ENCODE data around the gene ANKRD13A. TPM values are rescaled to one million over a fixed set of nuclear protein-coding genes. Genes with fewer than 3 reads are reported as not detected.
"Not testable (repeated sequence)": the region's sequence is repeated elsewhere in the genome, so short reads cannot be mapped to it uniquely, and the experiment has no call there.

Gene ANKRD13A
- total RNA-seq, 1 donor from 2014 or later, result 53.3 TPM

GRCh38 chr12:110084314-110085015 is 85.2 kb downstream of the ANKRD13A start:
- H3K27me3 Mint-ChIP-seq (ENCODE audit: low read depth), result peaks cover 1% of the 10 kb centered on the region
- peaks cover 18% of the 10 kb centered on the region for H3K4me1 Mint-ChIP-seq (ENCODE audit: low read depth)
- DNase-seq (ENCODE audit: low spot score), result no peak
- H3K27ac Mint-ChIP-seq, result no peak overlapping the region
- intact Hi-C loops (cut with micrococcal nuclease), result no loop called here
- peaks cover 7% of the 10 kb centered on the region for H3K36me3 Mint-ChIP-seq (ENCODE audit: low read depth)
- H3K9me3 Mint-ChIP-seq, result peaks cover 4% of the 10 kb centered on the region
- no peak overlapping the region for H3K4me3 Mint-ChIP-seq (ENCODE audit: low read depth)

DNA sequence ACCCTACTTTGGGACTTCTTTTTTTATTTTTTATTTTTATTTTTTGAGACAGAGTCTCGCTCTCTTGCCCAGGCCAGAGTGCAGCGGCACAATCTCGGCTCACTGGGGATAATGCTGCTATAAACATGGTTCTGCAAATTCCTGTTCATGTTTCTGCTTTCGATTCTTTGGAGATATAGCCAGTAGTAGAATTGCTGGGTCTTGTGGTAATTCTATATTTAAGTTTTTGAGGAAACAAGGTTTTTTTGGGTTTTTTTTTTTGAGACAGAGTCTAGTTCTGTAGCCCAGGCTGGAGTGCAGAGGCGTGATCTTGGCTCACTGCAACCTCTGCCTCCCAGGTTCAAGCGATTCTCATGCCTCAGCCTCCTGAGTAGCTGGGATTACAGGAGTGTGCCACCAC is 89.0 kb downstream of the ANKRD13A start:
- H3K4me1 Mint-ChIP-seq (ENCODE audit: low read depth); H3K9me3 Mint-ChIP-seq; DNase-seq (ENCODE audit: low spot score); H3K4me3 Mint-ChIP-seq (ENCODE audit: low read depth); intact Hi-C loops (cut with micrococcal nuclease); H3K27ac Mint-ChIP-seq; H3K27me3 Mint-ChIP-seq (ENCODE audit: low read depth); H3K36me3 Mint-ChIP-seq (ENCODE audit: low read depth): not testable (repeated sequence)

GRCh38 chr12:110088936-110089335 is 89.7 kb downstream of the ANKRD13A start:
- H3K4me3 Mint-ChIP-seq (ENCODE audit: low read depth), result no peak overlapping the region
- H3K4me1 Mint-ChIP-seq (ENCODE audit: low read depth), result peaks cover 8% of the 10 kb centered on the region
- H3K27ac Mint-ChIP-seq, result no peak overlapping the region
- H3K36me3 Mint-ChIP-seq (ENCODE audit: low read depth), result no peaks in the 10 kb centered on the region
- H3K9me3 Mint-ChIP-seq, result no peaks in the 10 kb centered on the region
- DNase-seq (ENCODE audit: low spot score), result no peak
- intact Hi-C loops (cut with micrococcal nuclease), result no loop called here
- peaks cover 3% of the 10 kb centered on the region for H3K27me3 Mint-ChIP-seq (ENCODE audit: low read depth)

Other genes starting within 250 kb of the ANKRD13A start
- not detected in 2 replicates for gene TRPV4, start 166.0 kb upstream of the ANKRD13A start, total RNA-seq
- gene GLTP, start 118.9 kb upstream of the ANKRD13A start, total RNA-seq, result 26.6 and 27.2 TPM in 2 replicates
- gene TCHP, start 99.2 kb upstream of the ANKRD13A start, total RNA-seq, result 26.0 and 32.6 TPM in 2 replicates
- gene GIT2, start 3.1 kb upstream of the ANKRD13A start, total RNA-seq, result 71.1 and 72.3 TPM in 2 replicates
- 24.8 and 25.2 TPM in 2 replicates for gene C12orf76, start 49.1 kb downstream of the ANKRD13A start, total RNA-seq
- 1.3 and 1.6 TPM in 2 replicates for gene IFT81, start 124.9 kb downstream of the ANKRD13A start, total RNA-seq